Measurements from ENCODE around the gene NKD2.

The NKD2 gene

DNA sequence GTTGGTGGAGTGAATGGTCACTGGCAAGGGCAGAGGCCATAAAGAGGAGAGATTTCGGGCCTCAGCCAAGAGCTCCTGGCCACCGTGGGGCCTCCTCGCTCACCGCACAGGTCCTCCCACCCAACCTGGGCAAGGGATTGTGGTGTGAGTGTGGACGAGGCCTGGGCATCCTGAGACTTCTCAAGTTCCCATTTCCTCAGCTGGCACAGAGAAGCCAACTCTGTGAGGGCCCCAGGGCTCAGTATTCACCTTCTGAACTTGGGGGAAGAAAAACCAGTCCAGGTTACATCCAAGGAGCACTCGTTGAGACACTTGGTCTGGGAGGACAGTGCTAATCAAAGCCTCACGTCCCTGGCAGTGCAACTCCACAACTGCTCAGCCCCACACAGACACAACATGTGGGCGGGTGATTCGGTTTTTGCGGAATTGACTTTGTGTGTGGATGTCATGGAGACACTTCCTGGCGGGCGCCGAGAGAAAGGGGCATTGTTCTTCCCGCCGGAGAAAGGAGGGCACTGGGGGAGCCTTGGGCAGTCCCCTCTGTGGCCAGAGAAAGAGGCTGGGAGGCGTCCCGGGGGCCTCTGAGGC lies 28.5 kb upstream of the NKD2 start:
- TF ChIP-seq, protein P1, sequence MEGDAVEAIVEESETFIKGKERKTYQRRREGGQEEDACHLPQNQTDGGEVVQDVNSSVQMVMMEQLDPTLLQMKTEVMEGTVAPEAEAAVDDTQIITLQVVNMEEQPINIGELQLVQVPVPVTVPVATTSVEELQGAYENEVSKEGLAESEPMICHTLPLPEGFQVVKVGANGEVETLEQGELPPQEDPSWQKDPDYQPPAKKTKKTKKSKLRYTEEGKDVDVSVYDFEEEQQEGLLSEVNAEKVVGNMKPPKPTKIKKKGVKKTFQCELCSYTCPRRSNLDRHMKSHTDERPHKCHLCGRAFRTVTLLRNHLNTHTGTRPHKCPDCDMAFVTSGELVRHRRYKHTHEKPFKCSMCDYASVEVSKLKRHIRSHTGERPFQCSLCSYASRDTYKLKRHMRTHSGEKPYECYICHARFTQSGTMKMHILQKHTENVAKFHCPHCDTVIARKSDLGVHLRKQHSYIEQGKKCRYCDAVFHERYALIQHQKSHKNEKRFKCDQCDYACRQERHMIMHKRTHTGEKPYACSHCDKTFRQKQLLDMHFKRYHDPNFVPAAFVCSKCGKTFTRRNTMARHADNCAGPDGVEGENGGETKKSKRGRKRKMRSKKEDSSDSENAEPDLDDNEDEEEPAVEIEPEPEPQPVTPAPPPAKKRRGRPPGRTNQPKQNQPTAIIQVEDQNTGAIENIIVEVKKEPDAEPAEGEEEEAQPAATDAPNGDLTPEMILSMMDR (IDR thresholded peaks at IDR 0.05; ENCODE audit: extremely low read depth, missing control alignments), result no peak
- no peak for DNase-seq (ENCODE audit: low spot score)

- DNase-seq (ENCODE audit: low spot score), result no peak
Measured at GRCh38 chr5:980966-981365, 27.6 kb upstream of the NKD2 start.

GRCh38 chr5:981456-981855 lies 27.1 kb upstream of the NKD2 start:
- TF ChIP-seq, protein P1 (IDR thresholded peaks at IDR 0.05; ENCODE audit: extremely low read depth, missing control alignments), result no peak
- DNase-seq (ENCODE audit: low spot score), result no peak

More at GRCh38 chr5:980966-981365, 27.6 kb upstream of the NKD2 start:
- TF ChIP-seq, protein P1 (IDR thresholded peaks at IDR 0.05; ENCODE audit: extremely low read depth, missing control alignments), result no peak

DNA sequence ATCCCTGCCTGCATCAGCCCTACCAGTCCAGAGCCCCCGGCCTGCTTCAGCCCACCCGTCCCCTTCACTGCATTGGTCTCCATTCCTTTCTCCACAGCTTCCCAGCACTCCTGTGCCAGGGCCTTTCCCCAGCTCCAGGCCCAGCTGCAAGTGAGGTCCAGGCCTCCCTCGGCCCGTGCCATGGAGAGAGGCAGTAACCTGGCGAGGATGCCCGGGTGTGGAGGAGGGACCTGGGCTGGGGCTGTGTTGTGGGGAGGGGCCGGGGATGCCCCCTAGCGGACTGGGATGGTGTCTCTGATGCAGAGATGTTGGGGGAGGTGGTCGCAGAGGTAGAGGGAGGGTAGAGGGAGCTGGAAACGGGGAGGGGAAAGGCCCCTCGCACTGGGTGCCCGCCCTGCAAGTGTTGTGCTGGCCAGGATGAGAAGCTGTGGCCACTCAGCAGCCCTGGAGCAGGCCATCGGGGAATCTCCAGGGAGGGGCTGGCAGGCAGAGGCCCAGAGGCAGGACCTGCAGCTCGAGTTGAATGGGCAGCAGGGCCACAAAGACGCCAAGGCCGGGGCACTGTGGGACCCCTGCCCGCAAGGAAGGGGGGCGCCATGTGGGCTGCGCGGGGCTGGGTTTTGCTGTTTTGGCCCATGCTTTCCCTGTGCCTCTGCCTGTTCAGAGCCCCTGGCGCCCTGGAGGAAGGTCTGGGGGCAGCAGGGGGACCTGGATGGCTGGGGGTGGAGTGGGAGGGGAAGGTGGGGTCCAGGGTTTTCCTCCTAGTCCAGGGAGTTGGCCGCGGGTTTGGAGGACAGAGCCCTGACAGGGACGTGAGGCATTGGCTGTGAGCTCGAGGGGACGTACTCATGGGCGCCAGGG lies 26.0 kb upstream of the NKD2 start:
- no peak for DNase-seq (ENCODE audit: low spot score)
- TF ChIP-seq, protein P1 (IDR thresholded peaks at IDR 0.05; ENCODE audit: extremely low read depth, missing control alignments), result no peak

- TF ChIP-seq, protein P1 (IDR thresholded peaks at IDR 0.05; ENCODE audit: extremely low read depth, missing control alignments), result no peak
- no peak for DNase-seq (ENCODE audit: low spot score)
Measured at GRCh38 chr5:983238-983524, 25.4 kb upstream of the NKD2 start.

DNA sequence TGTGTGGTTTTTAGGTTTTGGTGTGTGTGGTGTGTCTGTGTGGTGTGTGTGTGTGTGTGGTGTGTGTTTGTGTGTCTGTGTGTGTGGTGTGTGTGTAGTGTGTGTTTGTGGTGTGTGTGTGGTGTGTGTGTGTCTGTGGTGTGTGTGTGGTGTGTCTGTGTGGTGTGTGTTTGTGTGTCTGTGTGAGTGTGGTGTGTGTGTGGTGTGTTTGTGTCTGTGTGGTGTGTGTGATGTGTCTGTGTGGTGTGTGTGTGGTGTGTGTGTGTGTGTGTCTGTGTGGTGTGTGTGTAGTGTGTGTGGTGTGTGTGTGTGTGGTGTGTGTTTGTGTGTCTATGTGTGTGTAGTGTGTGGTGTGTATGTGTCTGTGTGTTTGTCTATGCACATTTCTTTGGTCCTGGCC lies 25.0 kb upstream of the NKD2 start:
- TF ChIP-seq, protein P1 (IDR thresholded peaks at IDR 0.05; ENCODE audit: extremely low read depth, missing control alignments), result no peak
- no peak for DNase-seq (ENCODE audit: low spot score)

DNA sequence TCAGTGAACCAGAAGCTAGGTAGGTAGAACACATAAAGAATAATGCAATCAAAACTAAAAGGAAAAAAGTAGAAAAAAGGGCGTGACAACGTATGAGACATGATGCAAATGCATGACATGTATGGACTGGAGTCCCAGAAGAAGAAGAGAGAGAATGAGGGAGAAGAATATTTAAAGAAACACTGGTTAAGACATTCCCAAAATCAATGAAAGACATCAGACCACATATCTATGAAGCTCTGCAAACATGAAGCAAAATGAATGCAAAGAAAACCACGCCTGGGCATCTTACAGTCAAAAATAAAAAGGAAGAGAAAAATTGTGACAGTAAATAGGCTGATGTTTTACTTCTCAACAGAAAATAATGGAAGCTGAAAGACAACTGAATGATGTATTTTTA lies 23.8 kb upstream of the NKD2 start:
- TF ChIP-seq, protein P1 (IDR thresholded peaks at IDR 0.05; ENCODE audit: extremely low read depth, missing control alignments), result no peak

More for the DNA sequence above, 23.8 kb upstream of the NKD2 start:
- no peak for DNase-seq (ENCODE audit: low spot score)
